Sigmoid colon (tissue), 4 donors: Measurements from ENCODE around the gene NFIC.

Experiments used
- CTCF ChIP-seq, 4 experiments: fragments of 450-650 bp in 3 of 4; fragments of 200-600 bp in 1 of 4; IDR thresholded peaks; one replicate each; pipeline ENCODE4 v1.5.1; 2016 to 2019; ENCODE audit warnings: antibody characterized with exemption in 4 of 4, mild to moderate bottlenecking in 3 of 4, moderate library complexity in 2 of 4
- POLR2A ChIP-seq, 2 donors: fragments of 450-650 bp; IDR thresholded peaks; one replicate each; pipeline ENCODE4 v1.6.1; 2016; ENCODE audit warnings: antibody characterized with exemption in 2 of 2, mild to moderate bottlenecking in 2 of 2, moderate library complexity in 2 of 2
- POLR2AphosphoS5 ChIP-seq, 4 donors: sonication (generic); formaldehyde crosslinking; IDR thresholded peaks; one replicate each; pipeline ENCODE4 v1.6.1; 2017; ENCODE audit warnings: antibody characterized with exemption in 4 of 4

DNA sequence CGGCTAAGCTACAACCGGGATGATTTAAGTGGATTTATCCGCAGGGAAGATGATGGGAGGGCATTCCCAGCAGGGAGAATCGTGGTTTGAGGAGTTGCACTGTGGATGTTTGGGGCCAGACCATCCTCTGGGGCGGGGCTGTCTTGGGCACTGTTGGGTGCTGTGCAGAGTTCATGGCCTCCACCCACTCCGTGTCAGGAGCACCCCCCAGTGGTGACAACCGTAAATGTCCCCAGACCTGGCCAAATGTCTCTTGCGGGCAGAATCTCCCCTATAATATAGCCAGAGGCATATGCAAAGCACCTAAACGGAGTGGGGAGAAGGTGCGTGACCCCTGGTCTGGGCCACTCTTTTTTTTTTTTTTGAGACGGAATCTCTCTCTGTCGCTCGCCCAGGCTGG lies 73.7 kb downstream of the NFIC start:
- TF ChIP-seq CTCF (IDR thresholded peaks at IDR 0.05) (peak in 3 of 4 experiments; percentile 13 to 29 (median 15)), POLR2A (IDR thresholded peaks at IDR 0.05) (no peak), POLR2AphosphoS5 (IDR thresholded peaks at IDR 0.05) (peak in 1 of 4 donors; percentile 7)
